ENCODE measurements around the gene IL2RG.

Gene IL2RG

DNA sequence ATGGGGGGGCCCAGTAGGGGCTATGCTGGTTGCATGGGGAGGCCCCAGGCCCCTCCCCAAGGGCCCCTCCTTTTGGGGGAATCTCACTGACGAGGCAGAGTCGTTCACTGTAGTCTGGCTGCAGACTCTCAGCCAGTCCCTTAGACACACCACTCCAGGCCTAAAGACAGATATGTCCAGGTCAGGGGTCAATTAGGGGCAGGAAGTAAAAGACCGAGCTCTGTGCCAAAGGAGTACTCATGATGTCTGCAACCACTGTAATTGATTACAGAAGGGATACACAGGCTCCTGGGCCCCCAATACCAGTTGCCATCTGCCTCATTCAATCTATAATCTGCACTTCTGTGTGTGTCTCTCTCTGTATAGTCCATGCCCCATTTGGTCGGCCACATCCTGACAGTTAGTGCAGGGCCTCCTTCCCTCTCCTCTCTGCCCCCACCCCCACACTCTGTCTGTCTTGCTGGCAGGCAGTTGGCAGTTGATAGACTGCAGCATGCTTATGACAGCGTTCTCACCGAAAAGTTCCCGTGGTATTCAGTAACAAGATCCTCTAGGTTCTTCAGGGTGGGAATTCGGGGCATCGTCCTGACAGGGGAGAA lies 3.5 kb downstream of the IL2RG start:
- DNase-seq, result peak; percentile 9

DNA sequence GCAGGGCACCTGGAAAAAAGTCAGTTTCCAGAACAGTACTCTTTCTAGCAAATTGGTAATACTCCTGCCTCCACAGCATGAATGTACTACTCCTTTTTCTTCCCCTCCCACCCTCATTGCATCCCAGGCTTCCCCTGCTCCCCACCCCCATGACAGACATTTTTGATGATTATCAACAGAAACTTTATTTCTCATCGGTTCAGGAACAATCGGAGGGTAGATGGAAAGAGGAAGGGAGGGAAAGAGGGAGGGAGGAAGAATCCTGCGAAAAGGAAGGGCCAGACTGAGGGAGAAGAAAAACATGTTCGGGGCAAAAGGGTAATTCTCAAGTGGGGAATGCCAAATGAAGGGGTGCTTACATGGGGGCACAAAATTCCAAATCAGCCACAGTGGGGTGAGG lies 4.1 kb downstream of the IL2RG start:
- no peak for DNase-seq

DNA sequence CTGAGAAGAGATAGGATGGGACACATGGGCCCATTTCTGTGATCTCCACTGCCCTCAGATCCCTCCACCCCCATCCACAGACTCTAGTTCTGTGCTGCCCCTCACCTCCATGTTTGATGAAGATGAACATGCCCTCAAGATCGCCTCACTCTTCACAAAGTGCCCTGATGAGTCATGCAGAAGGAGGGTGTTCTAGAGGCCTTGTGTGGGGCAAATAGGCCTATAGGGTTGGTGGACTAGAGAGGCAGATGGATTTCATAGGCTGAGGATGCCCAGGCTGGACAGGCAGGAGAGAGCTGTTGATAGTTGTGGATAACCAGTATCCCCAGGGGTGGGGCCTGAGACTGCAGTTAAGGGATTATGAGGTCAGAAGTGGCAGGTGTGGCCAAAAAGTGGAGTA lies 5.0 kb downstream of the IL2RG start, which contains the start of gene CXorf65:
CXorf65 (minus strand) TSS at position 314 of the 400 bp plus-strand sequence; CDS start at position 130, 184 bp downstream.
- no peak for DNase-seq

DNA sequence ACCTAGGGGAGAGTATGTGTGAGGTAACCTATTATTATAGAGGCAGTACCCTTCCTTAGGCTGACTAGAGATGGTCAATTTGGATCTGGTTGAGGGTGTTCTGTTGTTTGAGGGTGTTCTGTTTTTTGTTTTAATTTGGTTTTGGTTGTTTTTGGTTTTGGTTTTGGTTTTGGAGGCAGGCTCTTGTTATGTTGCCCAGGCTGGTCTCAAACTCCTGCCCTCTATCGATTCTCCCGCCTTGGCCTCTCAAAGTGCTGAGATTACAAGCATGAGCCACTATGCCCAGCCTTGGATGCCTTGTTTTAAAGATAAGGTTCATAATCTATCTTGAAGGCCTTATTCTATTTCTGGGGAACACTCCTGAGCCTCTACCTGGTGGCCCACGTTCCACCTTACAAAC lies 5.7 kb downstream of the IL2RG start:
- no peak for DNase-seq

DNA sequence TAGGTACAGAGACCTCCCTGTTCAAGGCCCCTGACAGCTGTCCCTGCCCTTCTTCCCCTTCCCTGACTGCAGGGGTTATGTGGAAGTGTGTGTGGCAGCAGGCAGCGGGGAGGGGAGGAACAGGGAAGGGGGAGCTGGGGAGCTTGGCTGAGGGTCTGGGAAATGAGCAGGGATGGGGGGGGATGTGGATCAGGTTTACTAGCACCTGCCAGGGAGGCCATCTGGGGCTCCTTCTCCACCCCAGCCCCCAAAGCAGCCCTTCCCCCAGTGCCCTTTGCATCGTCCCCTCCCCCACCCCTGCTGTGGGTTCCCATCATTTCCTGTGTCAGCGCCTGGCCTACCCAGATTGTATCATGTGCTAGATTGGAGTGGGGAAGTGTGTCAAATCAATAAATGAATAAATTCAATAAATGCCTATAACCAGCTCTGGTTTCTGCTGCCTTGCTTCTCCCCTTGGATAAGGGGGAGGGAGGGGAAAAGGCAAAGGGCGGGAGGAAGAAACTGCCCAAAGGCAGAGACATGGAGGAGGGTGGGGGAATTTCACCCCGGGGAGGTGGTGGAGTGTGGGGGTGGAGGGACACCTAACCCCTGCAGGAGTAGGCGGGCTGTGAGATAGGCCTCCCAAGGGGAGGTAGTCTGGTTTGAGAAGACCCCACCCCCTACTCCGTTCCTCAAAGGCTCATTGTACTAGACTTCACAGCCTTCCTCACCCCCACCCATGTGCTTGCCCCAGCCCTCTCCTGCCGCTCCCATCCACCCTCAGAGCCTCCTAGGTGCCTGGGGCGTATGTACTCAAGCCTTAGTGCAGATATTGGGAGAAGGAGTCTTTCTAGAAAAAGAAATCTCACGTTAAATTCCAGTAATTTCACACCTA lies 8.0 kb downstream of the IL2RG start:
- peak; percentile 15 for DNase-seq

DNA sequence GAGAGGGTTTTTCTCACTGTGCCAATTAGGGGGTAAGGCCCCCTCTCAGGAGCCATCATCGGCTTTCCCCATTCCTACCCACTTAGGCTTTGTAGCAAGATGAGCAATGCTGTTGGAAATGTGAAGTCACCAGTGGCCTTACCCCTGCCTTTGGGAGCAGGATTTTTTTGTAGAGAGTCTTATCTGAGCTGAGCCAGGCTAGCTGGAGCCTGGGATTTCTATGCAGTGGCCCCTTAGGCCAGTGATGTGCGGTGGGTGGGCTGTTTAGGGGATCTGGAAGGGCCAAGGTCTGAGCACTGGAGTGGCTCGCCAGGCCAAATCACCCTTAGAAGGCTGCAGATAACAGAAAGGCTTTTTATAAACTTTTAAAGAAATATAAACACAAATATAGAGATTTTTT lies 9.1 kb downstream of the IL2RG start:
- DNase-seq, result no peak

DNA sequence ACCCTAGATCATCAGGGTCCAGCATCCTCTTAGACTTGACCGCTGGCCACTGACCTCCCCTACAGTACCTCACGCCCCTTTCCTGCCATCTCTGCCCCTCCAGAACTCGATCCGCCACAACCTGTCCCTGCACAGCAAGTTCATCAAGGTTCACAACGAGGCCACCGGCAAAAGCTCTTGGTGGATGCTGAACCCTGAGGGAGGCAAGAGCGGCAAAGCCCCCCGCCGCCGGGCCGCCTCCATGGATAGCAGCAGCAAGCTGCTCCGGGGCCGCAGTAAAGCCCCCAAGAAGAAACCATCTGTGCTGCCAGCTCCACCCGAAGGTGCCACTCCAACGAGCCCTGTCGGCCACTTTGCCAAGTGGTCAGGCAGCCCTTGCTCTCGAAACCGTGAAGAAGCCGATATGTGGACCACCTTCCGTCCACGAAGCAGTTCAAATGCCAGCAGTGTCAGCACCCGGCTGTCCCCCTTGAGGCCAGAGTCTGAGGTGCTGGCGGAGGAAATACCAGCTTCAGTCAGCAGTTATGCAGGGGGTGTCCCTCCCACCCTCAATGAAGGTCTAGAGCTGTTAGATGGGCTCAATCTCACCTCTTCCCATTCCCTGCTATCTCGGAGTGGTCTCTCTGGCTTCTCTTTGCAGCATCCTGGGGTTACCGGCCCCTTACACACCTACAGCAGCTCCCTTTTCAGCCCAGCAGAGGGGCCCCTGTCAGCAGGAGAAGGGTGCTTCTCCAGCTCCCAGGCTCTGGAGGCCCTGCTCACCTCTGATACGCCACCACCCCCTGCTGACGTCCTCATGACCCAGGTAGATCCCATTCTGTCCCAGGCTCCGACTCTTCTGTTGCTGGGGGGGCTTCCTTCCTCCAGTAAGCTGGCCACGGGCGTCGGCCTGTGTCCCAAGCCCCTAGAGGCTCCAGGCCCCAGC lies 10.5 kb downstream of the IL2RG start:
- DNase-seq, result no peak

DNA sequence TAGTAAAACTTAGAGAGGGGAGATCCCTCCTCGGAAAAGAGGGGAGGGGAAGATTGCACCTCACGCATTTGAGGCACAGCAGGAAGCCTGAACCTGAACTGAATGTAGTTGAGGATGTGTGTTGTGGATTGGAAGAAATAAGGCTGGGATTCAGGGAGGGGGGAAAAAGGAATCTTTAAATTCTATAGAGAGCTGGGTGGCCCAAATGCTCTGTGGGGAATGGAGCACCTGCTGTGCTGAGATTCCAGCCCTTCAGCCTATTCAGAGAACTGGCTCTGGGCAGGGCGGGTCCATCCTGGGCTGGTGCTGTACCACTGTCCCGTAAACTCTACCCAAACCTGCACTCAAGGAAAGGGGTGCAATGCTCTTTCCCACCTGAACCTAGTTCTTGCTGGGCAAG lies 11.6 kb downstream of the IL2RG start:
- no peak for DNase-seq

DNA sequence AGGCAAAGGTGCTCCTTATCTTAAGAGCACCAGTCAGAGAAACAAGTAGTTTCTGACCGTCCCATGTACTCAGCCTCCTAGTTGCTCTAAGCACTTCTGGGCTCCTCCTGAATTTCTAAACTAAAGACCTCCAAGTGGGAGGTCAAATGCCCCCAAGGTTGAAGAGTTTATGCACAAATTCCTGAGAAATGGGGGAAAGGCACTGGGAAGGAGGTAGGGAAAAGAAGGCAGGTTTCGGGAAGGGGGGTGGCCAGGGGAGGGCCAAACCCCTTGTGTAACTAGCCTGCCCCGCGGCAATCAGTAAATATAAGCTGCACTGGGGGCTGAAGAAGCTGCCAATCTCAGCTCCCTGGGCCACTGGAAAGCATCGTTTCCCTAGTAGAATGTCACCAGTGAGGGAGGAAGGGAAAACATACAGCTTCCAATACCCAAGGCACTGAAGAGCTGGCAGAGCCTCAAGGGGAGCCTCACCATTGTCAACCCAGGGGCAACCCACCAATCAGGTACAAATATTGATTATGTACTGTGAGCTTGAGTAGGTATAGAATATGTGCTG lies 12.3 kb downstream of the IL2RG start:
- DNase-seq, result no peak

DNA sequence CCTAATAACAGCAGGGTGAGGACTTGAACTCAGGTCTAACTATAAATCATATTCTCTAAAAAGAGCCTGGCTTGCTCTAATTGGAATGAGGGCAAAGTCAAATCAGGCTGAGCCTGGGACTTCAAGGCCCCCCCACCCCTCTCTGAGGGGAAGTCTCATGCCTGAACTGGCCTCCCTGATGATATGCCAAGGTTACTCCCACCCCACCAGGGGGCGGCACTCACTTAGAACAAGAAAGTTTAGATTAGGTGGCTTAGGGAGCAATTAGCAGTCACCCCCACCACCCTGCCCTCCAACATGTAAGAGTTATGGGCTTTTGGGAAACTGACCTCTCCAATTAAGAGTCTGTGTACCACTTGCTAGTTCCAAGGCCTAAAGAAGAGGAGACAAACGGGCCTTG lies 13.1 kb downstream of the IL2RG start:
- DNase-seq, result peak; percentile 9

DNA sequence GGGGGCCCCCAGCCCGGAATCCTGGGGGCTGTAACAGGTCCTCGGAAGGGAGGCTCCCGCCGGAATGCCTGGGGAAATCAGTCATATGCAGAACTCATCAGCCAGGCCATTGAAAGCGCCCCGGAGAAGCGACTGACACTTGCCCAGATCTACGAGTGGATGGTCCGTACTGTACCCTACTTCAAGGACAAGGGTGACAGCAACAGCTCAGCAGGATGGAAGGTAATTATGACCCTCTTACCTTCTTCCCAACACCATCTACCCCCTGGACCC lies 14.7 kb downstream of the IL2RG start:
- no peak for DNase-seq

DNA sequence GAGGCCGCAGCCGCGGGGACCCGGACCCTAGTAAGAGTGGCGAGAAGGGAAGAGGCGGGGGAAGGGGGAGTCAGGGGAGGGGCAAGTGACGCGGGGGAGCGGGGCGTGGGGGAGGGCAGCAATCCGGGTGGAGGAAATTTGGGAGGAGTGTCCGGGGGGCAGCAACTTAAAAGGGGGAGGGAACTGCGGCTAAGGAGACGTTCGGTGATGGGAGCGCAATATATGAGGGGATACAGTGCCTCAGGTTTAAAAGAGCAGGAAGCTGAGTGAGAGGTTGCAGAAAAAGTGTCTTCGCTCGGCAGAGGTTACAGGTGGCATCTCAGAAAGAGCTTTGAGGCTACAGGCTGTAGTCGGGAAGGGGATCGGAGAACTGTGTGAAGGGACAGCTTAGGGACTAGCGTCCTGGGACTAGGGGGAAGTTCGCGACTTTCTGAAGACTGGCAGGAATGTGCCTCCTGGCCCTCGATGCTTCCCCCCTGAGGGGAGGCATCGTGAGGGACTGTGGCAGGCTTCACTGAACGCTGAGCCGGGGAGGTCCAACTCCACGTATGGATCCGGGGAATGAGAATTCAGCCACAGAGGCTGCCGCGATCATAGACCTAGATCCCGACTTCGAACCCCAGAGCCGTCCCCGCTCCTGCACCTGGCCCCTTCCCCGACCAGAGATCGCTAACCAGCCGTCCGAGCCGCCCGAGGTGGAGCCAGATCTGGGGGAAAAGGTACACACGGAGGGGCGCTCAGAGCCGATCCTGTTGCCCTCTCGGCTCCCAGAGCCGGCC lies 15.2 kb downstream of the IL2RG start:
- no peak for DNase-seq

DNA sequence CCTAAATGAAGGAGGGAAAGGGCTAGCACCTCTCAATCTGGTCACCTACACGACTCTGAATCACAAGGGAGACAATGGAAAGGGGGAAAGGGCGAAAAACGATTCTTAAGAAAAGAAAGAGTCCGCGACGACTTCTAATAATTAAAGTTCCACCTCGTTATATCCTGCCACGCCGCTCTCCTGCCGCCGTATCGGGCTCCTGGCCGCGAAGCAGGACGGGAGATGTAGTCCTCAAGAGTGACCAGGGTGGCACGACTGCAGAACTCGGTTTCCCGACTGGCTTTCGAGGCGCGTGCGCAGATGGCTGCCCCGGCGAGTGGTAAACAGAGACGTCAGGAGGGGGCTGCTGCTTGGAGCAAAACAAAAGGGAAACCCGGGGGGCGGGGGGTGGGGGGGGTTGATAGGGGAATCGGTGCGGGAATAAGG lies 15.8 kb downstream of the IL2RG start, which contains the start of gene FOXO4:
FOXO4 (plus strand) TSS at position 297 of the 426 bp plus-strand sequence. CDS start 678 bp downstream, outside the sequence.
- peak; percentile 13 for DNase-seq

DNA sequence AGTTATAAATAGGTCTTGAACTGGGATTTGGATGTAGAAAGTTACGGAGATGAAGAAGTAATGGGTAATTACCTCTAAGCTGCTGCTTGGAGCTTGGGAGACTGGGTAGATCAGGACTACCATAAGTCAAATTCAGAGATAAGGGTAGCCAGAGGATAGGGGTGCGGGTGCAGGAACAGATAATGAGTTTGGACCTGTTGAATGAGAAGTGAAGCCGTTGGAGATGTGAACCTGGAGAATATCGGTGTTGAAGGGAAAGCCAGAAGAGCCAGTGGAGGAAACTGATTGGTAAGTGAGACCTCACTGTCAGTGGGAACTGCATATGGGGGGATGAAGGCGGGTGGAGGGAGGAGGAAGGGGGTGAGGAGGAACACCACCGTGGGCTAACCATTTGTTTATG lies 16.3 kb downstream of the IL2RG start:
- no peak for DNase-seq

DNA sequence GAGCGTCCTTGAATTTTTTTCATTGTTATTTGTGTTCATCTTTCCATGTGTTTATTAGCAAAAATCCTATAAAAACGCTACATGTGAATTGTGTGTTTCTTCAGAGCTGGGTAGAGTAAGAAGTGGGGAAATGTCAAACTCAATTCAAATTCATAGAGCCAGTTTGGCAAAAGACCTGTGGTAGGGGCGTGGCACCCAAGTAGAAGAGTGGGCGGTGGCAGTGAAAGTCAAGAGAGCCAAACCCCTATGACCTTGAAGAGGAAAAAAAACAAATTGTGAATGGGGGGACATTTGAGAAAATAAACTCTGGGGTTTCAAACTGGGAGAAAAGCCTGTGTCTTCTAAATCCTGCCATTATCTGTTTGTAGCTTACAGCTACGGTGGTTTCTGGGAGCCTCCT lies 20.1 kb downstream of the IL2RG start:
- no peak for DNase-seq

DNA sequence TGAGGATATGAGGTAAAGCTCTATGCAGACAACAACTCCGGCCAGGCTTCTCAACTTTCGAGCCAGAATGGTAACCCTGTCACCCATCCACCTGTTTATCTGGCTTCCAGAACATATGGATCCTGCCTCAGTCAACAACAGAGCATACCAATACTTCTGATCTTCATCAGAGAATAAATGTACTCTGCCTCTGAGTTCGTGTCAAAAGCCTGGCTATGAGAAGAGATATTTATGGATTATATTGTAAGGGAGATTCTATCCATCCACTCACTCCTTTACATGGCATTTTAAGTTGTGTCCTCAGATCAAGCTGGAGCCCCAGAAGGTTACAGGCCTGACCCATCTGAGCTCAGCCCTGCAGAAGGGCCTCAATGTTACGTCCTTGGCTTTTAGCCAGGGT lies 25.5 kb downstream of the IL2RG start:
- DNase-seq, result no peak

DNA sequence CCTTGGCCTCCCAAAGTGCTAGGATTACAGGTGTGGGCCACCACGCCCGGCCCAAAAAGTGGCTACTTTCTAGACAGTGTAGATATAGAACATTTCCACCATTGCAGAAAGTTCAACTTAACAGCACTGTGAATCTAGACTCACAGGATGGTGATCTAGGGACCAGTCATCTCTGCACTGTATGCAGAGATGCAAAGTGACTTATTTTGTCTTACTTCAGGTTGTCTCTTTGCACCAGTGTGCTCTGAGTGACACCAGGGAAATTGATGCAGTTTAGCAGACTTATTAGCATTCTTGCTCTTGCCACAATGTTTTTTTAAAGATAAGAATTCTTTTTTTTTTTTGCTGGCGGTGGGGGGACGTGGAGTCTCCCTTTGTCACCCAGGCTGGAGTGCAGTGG lies 28.6 kb downstream of the IL2RG start:
- DNase-seq, result no peak

DNA sequence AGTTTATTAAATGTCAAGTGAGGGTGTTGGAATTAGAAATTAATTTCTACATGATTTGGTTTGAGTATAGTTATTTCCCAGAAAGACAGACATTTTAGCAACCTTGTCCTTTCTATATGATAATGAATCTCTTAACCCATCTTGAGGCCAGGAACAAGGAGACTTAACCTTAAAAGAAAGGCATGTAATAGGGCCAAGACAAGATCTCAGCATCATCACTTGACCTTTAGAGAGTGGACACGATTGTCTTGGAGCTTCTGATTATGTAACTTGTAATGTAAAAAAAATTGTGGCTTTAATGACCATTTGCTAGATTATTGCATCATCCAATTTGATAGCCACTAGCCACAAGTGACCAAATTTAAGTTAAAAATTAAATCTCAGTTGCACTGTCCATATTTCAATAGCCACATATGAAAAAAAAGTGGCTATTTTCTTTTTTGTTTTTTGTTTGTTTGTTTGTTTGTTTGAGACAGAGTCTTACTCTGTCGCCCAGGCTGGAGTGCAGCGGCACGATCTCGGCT lies 29.2 kb downstream of the IL2RG start:
- DNase-seq, result no peak

DNA sequence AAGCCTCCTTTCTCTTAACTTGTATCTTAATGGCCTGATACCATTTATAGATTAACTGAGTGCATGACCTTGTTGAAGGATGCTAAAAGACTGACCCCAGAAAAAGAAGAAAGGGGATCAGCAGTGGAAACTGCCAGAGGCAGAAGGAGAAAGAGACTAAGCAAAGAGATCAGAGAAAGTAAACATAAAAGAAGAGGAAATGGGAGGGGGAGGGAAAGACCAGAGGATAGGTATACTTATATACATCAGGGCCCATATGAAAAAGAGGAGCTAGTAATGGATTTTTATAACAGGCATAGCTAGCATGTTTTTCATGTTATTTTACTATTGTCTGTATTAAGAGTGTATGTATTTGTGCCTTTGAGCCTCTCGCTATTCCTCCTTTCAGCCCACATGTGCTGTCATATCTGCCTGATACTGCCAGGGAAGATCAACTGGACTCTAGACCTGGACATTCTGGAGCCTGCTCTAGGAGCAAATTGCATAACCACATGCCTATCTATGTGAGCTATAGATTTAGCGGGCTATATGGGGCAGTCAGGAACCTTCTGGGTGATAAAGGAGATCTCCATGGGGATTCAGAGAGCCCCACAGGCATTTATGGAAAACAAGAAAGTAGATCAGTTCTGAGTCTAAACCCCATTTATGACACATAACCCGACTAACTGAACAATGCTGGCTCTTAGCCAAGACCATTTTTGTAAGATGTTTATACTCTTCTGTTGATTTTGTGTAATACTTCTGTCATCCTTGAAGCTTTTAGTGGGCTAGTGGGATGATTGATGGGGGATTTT lies 29.9 kb downstream of the IL2RG start:
- DNase-seq, result no peak

DNA sequence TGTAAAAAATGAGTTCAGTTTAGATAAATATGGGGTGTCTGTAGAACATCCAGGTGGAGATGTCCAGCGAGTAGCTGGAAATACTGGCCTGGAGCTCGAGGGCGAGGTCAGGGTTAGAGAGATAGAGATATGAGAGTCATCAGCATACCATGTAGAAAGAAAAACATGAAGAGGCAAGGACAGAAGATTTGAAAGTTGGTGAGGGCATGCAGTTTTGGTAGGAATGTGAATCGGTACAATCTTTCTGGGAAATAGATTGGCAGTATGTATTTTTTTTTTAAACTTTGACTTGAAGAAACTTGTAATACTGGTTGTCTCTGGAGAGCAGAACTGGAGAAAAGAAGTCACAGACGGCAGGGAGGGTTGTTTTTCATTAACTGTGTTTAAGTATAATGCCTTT lies 40.8 kb downstream of the IL2RG start:
- DNase-seq, result no peak

All from KG1 (cell line).